Renal pelvis (tissue), 3 donors: ENCODE results near the gene CXCL13. TPM values are rescaled to one million over a fixed set of nuclear protein-coding genes. Genes with fewer than 3 reads are reported as not detected.

Experiments used
- polyA plus RNA-seq, 3 donors: library from polyadenylated mRNA; unstranded; fragments of 120-200 nt; gene quantifications; one replicate each; pipeline ENCODE4 v1.2.1, GENCODE V29; 2013; ENCODE audit not compliant: insufficient read length in 3 of 3

CXCL13 gene
- polyA plus RNA-seq, 3 donors, result 0.38 to 0.56 (median 0.43) TPM

Other genes with a start within 250 kb of the CXCL13 start
- 10 to 100 TPM; 32.4 to 40.0 (median 32.7) TPM for gene CNOT6L, start 213.5 kb downstream of the CXCL13 start, polyA plus RNA-seq